D341Med (cell line): Measurements from ENCODE around the gene KIF1C.

Source experiments
- DNase-seq: peaks from one replicate; pipeline ENCODE4 v3.0.0; 2012; ENCODE audit warnings: low spot score

Gene KIF1C

DNA sequence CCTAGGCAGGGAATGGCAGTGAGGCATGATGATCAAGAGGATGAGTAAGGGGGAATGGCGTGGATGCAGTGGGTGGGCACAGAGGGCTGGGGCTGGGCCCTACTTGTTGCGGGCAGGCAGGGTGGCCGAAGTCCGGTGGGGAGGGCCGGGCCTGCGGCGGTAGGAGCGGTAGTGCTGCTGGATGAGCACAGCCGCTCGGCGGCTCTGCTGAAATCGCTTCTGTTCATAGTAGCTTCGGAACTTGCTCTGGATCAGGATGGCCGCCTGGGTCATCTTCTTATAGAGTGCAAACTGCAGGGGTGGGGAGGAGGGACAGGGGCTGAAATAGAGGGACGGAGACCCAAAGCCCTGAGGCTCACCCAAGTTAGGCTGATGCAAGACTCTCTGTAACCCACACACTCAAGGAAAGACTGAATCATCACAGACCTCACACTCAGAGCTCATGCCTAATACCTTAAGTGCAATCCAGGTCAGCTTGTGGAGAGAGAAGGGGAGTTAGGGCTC, 28.7 kb upstream of the KIF1C start:
- DNase-seq: no peak

DNA sequence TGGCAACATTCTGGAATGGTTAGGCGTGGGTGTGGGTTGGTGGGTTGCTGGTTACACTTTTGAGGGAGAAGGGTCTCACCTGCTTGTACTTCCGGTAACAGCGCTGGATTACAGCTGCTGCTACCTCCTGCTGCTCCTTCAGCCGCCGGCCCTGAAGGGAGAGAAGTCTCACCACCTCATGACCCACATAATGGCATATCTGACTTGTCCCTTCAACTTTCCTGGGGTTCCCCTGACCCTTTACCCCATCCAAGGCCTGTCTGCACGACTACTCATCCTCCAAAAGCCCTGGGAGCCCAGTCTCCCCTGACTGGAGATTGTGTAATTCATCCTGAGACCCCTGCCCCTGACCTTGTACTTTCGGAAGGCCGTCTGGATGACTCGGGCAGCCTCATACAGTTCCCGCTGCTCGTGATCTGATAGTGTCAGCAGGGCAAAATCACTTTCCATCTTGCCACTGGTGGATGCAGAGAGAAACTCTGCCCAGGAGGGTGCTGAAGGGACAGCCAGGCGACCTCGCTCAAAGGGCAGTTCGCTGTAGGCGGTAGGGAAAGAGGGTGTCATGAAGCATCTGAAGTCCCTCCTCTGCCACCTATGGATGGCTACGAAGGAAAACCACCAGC, 28.1 kb upstream of the KIF1C start:
- no peak for DNase-seq

DNA sequence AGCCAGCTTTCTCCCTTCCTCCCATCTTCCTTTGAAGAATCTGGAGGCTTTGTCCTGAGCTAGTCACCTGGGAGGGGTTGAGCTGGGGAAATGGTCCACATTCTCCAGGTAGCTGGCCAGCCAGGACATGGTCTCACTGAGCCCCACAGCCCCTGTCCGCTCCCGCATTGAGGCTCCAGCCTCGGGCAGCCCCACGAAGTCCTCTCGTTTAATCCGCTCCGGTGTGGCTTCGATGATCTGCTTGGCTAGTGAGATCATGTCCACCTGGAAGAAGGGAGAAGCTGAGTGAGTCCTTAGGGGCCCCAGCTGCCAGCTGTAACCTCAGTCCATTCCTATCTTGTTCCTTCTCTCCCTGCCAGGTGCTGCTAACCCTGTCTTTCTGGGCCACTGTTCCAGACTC, 27.5 kb upstream of the KIF1C start:
- no peak for DNase-seq

DNA sequence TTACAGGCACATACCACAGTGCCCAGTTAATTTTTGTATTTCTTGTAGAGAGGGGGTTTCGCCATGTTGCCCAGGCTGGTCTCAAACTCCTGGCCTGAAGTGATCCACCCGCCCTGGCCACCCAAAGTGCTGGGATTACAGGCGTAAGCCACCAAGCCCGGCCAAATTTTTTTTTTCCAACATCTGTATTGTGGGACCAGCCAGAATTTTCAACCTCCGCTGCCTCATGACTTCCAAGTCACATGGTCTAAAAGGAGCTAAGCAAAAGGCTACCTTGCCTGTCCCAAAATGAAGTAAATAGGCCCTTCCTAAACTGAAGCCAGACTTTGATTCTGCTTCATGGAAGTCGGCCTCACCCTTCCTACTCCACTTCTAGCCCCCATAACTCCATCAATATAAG, 25.9 kb upstream of the KIF1C start:
- DNase-seq: no peak

DNA sequence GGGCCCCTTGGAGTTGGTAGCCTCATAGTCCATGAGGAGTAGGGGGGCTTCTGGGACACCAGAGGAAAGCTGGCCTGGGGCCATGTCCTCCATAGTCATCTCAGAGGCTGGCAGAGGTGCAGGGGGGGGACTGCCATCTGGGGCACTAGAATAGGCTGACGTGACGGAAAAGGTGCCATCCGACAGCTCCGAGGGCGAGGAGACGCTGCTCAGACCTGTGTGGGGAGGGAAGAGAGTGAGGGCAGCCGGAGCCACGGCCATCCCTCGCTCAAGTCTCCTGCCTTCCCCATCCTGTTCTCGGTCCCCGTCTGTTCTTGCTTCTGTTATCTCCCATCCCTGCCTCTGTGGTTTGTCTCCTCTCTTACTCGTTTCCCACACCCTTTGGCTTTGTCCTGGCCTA, 25.4 kb upstream of the KIF1C start:
- DNase-seq: no peak

DNA sequence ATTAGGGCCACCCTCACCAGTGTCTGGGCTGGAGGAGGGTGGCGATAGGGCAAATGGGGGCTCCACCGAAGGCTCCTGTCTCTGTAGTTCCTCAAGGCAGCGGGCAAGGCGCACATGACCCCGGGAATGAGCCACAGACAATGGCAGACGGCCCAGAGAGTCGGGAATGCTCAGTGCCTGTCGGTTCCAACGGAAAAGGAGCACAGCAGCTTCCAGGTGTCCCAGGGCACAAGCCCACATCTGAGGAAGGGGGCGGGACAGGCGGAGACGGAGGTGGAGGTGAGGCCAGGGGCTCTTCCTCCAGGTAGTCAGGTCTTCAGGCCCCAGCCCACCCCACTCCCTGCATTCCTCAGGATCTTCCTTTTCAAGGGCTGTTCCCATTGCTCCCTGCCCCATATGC, 25.0 kb upstream of the KIF1C start:
- DNase-seq: no peak

DNA sequence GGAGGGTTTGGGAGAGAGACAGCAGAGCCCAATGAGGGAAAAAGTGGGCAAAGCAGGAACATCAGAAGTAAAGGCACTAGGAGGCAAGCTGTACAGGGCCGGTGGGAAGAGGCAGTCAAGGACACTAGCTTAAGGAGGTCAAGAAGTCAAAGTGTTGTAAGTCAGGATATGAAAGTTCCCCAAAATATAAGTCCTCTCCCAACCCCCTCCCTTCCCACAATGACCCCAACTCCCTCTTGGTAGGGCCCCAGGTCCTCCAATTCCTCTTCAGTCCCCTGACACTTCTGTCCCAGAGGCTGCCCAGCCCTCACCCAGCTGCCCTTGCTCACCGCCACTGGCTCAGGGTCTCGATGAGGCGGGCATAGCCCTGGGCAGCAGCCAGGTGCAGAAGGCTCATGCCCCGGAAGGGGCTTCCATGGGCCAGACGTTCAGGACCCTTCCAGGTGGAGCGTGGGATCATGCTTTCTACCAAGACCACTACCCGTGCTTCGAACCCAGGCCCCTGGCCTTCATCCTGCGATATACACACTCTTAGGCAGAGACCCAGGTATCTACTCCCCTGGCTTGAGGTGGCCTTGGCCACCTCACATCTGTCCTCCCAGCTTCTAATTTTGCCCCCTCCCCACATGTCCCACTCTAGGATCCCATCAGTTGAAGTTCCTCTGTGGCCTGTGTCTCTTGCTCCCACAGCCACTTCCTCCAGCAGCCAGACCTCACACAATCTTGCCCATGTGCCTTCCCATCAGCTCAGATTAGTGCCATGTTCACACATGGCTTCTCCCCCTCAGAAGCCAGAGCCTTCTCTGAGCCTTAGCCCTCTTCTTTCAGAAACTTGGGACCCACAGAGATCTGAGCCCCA, 24.3 kb upstream of the KIF1C start:
- no peak for DNase-seq

DNA sequence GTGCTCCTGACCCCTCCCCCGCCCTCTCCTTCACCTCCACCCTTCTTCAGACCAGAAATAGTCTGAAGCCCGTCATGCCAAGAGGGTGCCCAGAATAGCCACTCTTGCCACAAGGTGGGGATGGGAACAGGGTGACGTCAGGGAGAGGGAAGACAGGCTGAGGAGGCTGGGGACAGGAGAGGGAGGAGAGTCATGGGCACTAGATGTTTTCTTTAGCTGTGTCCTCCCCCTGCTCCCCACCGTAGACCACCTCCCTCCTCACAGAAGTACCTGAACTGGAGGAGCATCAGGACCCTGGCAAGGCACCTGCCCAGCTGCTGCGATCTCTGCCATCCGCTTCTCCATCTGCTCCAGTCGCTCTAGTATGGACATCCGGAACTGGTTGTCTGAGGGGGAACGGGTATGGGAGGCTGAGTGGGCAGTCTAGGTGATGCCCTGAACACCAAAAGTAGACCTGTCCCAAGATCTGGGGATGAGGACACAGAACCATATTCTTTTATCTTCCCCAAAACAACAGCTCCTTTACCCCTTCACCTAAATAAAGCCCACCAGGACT, 23.6 kb upstream of the KIF1C start:
- DNase-seq: no peak

DNA sequence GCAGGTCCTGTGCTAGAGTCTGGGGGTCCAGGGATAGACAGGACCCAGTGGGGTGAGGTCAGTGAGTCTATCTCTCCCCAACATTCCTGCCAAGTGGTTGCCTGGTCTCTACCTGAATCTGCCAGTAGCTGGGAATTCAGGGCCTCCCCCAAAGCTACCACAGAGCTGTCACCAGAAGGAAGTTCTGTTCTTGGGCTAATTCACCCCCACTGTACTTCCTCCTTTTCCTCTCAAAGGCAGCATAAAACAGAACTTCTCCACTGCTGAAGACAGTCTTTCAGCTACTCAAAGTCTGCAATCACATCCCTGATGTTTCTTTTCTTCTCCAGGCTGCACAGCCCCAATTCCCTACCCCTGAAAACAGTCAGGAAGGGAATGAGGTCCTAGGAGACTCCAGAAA, 19.0 kb upstream of the KIF1C start:
- DNase-seq: no peak

DNA sequence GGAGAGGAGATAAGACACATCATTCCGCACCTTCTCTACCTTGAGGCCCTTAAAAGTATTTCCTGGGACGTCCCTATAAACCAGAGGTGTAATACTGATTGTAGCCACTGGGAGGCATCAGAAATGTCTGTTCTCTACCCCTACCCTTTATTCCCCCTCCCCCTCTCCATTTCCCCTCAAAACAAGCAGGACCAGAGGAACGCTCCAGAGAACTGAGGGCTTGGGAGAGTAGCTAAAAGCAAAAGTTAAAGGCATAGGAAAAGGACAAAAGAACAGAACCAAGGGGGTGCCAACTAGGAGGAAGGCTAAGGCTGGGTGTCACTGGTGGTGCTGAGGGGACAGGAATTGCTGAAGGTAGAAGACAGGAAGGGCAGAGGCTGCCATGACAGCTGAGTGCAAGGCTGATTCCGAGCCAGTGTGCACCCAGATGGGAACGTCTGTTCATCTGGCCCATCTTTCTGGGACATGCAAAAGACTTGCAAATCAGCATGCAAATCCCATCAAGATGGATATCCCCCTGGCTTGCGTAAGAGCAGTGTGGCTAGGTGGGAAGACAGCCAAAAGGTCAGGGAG, 17.0 kb upstream of the KIF1C start:
- DNase-seq: peak; percentile 47

DNA sequence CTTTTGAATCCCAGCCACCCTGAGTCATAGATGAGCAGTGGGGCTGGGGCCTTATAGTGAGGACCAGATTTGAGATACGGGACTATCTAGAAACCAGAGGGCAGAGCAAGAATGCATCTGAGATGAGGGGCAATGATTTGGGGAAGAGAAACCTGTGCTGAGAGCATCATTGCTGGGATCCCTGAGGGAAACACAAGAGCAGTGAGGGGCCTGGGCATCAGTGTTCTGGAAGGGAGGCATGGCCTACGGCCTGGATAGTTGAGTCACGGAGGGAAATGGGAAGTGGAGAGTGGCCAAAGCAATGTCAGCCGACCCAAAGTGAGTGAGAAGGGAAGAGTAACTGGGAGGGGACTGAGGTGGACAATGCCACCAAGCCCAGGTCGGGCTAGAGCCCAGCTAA, 15.4 kb upstream of the KIF1C start:
- DNase-seq: no peak

DNA sequence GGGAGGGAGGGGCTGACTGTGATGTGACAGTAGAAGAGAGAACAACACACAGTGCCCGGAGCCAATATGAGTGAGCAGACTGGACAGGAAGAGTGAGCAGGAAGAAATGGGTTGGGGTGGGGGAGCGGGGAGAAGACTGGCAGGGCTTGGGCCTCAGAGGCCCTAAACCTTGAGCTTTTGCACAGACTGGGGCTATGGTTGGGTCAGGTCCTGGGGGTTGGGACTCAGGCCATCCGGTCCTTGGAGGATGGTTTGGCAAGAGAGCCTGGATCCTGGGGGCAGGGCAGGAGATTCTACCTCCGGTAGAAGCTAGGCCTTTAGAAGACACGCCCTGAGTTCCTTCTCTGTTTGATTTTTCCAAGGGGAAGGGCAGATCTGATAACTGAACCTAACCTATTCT, 11.3 kb upstream of the KIF1C start:
- no peak for DNase-seq

DNA sequence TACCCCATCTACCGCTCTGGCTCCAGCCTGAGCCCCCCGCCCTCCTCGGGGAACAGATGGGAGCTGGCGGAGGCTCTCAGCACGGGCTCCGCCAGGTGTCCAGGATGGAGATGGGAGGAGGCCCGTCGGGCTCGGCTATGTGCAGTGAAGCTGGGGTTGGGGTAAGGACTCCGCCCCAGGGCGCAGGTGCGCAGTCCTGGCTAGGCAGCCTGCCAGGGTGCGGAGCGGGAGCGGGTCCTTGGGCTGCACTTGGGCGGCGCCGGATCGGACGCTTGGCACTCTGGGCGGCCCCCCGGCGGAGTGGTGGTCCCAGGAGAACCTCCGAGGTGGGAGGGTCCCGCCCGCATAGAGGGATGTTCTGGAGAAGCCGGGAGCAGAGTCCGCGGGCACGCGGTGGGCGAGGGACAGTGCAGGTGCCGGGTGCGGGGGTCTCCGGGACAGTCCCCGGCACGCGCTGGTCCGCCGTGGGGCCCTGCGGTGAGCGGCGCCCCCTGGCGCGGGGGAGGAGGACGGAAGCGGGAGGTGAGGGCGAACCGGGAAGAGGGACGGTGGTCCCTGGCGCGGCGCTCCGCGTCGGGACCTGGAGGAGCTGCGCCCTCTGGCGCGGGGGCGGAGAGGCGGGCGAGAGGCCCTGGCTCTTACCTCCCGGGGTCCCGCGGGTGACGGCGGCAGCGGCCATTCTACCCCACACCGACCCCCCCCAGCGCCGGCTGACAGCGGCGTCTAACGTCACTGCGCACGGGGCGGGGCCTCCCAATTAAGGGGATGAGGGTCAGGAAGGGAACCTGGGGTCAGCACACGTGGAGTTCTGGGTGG, 10.6 kb upstream of the KIF1C start, which contains the start of gene CAMTA2:
TSS of gene CAMTA2 (minus strand) at position 725 of the 816 bp plus-strand sequence. CDS start 1,453 bp downstream, outside the sequence.
- peak; percentile 88 for DNase-seq

DNA sequence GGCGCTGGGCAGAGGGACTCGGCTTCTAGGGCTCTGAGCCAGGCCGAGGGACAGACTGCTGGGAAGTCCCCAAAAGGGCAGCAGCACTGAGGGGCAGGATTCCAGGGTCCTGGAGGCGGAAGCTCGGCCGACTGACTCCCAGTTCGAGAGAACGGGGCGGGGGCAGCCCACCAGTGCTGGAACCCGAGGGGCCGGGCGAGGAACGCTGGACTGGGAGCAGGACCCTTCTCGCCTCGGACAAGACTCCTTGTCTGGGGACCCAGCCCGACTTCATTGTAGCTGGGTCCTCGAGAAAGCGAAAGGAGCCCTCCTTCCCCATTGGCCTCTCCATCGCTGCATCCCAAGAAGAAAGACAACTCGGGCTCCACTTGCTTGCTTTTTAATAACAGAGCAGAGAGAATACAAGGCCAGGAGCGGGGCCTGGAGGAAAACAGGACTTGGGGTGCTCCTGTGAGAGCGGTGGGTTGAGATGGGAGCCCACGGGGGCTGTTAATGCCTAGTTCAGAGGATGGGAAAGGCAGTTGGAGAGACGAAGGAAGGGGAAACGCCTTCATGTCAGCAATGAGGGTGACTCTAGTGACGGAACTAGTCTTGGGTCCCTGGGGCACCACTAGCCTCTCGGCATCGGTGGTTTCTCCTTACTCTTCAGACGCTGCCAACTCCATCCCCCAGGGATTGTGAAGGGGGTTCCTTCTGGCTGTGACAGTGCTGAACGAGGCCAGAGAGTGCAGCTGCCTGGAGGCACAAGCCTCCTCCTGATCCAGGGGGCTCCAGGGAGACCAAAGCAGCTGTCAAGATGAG, 9.8 kb upstream of the KIF1C start:
- DNase-seq: peak; percentile 41

DNA sequence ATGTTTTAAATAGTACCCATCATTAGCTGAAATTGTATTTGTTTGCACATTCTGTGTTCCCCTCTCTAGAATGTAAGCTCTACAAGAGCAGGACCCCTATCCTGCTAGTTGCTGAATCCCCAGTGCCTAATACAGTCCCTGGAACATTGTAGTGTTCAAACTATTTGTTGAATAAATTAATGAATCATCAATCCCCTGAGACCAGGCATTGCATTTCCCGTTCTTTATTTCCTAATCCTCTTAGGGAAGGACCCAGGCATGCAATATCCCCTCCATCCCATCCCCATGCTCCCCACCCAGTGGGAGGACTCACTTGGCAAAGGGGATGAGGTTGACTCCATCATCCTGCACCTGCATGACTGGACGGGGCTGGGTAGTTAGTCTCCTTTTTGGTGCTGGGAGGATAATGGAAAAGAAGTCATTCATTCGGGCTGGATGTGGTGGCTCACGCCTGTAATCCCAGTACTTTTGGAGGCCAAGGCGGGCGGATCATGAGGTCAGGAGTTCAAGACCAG, 3.6 kb upstream of the KIF1C start:
- DNase-seq: no peak

DNA sequence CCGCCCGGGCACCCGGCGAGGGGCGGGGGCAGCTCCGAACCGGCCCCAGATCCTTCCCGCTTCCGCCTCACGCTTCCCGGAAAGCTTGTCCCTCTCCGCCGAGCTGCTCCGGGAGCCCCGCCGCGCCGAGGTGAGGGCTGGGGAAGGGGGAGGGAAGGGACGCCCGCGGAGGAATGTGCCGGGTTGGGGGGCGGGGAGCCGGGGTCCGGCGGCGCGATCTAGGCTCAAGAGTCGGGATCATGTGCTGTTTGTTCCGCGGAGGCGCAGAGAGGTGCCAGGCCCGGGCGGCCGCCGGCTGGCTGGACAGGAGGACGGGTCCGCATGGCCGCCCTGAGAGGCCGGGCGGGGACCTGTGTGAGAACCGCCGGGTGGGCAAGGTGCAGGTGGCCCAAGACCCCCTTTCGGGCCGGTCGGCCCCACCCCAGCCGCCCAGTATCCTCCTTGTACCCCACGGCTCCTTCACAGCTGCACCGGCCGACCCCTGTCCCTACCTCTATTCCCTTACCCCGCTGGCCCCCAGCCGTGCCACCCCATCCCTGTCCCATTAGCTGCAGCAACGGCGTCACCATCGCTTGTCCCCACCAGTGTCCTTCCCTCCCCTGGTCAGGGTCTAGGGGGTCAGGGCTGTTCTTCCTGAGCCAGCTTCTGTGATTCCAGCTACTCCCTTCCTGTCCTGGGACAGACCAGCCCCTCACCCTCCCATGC, 429 bp downstream of the KIF1C start:
- no peak for DNase-seq

DNA sequence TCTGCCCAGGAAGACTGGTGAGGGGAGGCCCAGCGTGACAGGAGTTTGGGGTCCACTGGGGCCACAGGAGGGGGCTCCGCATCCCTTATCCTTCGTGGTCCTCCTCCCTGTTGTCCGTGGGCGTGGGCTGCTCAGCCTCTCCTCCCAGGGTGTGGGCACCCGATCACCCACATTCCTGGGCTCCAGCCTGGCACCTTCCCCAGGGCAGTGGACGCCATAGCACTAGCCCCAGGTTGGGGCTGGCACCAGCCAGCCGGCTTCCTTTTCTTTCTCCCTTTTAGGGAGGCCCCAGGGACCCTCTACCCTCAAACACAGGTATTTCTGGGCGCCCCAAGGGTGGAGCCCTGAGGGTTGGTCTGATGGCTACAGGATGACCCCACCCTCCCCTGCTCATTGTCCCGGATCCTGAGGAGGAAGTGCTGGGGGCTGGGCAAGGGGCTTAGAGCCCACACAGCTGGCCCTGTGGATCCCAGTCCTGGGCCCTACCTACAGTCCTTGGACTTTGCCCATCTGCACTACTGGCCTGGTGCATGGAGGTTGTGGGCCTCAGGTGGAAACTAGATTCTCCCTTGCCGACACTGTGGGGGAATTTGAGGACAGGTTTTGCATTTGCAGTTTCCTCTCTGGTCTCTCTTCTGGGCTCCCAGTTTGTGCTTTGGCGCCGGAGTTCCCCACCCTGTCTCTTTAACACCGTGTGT, 1.1 kb downstream of the KIF1C start:
- no peak for DNase-seq

DNA sequence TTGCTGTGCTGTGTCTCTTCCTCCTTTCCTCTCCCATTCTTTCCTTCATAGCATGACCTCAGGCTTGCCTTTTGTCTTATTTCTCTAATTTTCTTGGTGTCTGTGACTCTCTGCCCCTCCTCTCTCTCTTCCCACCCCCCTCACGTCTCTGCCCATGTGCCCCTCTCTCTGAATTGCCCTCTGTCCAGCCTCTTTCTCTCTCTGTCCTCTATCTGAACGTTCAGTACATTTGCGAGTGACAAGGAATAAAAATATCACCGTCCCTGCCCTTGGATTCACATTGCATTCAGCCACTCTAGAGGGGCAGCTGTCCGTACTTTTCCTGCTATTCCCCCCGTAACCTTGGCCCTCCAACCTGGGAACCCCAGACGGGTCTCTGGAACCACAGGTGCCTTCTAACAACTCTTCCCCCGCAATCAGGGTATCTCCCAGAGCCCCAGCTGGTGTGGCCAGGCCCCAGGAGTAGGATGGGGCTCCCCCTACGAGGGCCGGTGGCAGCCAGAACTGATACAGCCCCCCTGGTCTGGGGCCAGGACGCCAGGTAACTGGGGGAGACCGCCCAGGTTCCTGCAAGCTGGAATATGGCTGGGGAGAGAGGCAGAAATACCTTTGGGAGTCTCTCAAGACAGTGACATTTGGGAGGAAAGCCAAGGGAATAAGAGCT, 1.8 kb downstream of the KIF1C start:
- no peak for DNase-seq

DNA sequence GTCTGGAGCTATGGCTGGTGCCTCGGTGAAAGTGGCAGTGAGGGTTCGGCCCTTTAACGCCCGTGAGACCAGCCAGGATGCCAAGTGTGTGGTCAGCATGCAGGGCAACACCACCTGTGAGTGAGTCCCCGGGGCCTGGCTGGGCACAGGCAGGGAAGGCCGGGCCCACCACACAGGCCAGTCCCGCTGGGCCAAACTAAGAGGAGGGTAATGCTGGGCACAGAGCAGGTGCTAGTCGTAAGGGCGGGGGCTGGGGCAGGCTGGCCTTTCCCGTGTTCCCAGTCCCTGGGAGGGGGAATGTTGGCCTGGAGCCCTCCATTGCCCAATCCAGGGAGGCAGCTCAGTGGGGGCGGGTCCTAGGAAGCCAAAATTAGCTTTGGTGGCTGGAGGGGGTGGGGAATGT, 2.5 kb downstream of the KIF1C start:
- DNase-seq: no peak
